GM18870 (cell line): ENCODE results near the gene TMEM63C.

Experiments used
- ATAC-seq: cut with Tn5 transposase; IDR thresholded peaks from one replicate; pipeline ENCODE4 v1.9.1; 2021; ENCODE audit warnings: moderate library complexity; ENCODE audit not compliant: unreplicated experiment

TMEM63C gene

GRCh38 chr14:77217551-77217950, 36.0 kb downstream of the TMEM63C start:
- no peak for ATAC-seq

- no peak for ATAC-seq
These were observed 38.0 kb downstream of the TMEM63C start for GRCh38 chr14:77219591-77219990.

GRCh38 chr14:77220246-77221017, 38.8 kb downstream of the TMEM63C start:
- ATAC-seq: no peak

GRCh38 chr14:77221241-77221871, 39.8 kb downstream of the TMEM63C start:
- no peak for ATAC-seq

- no peak for ATAC-seq
These were observed 41.1 kb downstream of the TMEM63C start for GRCh38 chr14:77222546-77223225.

GRCh38 chr14:77224212-77224611, 42.6 kb downstream of the TMEM63C start:
- ATAC-seq: no peak

- no peak for ATAC-seq
These were observed 43.7 kb downstream of the TMEM63C start for GRCh38 chr14:77225254-77225653.

- ATAC-seq: no peak
These were observed 44.4 kb downstream of the TMEM63C start for GRCh38 chr14:77225892-77226557.

GRCh38 chr14:77228056-77228455, 46.5 kb downstream of the TMEM63C start:
- no peak for ATAC-seq

GRCh38 chr14:77230914-77231313, 49.3 kb downstream of the TMEM63C start:
- ATAC-seq: no peak

GRCh38 chr14:77231721-77232120, 50.1 kb downstream of the TMEM63C start:
- no peak for ATAC-seq

GRCh38 chr14:77236814-77237213, 55.2 kb downstream of the TMEM63C start:
- no peak for ATAC-seq

- ATAC-seq: no peak
These were observed 56.8 kb downstream of the TMEM63C start for GRCh38 chr14:77238356-77238755.

GRCh38 chr14:77238996-77239395, 57.4 kb downstream of the TMEM63C start:
- no peak for ATAC-seq

GRCh38 chr14:77239412-77239811, 57.8 kb downstream of the TMEM63C start:
- ATAC-seq: no peak

GRCh38 chr14:77240336-77240915, 58.8 kb downstream of the TMEM63C start:
- no peak for ATAC-seq

- no peak for ATAC-seq
These were observed 60.4 kb downstream of the TMEM63C start for GRCh38 chr14:77241955-77242354.

GRCh38 chr14:77242752-77243151, 61.2 kb downstream of the TMEM63C start:
- ATAC-seq: no peak

- no peak for ATAC-seq
These were observed 62.3 kb downstream of the TMEM63C start for GRCh38 chr14:77243853-77244252.

- ATAC-seq: no peak
These were observed 64.2 kb downstream of the TMEM63C start for GRCh38 chr14:77245820-77246219.

- no peak for ATAC-seq
These were observed 65.2 kb downstream of the TMEM63C start for GRCh38 chr14:77246784-77247183.
